T47D (cell line): ENCODE measurements around the gene TMEM135.
"Not testable (repeated sequence)": the region's sequence is repeated elsewhere in the genome, so short reads cannot be mapped to it uniquely, and the experiment has no call there.

ENCODE experiments used
- DNase-seq, 2 experiments: peaks; one replicate each; pipeline versions ENCODE4 v3.0.0 to v3.0.0-alpha.2; 2011 to 2012; ENCODE audit warnings: low read depth in 1 of 2, low spot score in 1 of 2
- JUND ChIP-seq: IDR thresholded peaks from 2 replicates; pipeline ENCODE4 v1.6.1; 2012; ENCODE audit warnings: low read depth
- in situ Hi-C: cut with HindIII; loops from 2 replicates; pipeline ENCODE4 v1.10.0; 2016; ENCODE audit warnings: low sequenced_read_pairs, low pct_unique_long_range_greater_than_20kb

TMEM135 gene

DNA sequence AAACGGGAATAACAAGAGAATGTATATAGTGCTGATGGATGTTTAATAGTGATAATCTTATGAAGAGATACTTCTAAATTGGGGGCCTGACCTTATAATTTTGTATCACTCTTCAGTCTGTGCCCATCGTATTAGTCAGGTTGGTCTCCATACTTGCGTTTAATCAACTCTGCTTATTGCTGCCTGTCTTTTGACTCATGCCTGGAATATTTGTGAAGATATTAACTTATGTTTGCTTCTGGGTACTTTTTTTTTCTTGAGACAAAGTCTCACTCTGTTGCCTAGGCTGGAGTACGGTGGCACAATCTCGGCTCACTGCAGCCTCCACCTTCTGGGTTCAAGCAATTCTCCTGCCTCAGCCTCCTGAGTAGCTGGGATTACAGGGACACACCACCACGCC lies 24.0 kb downstream of the TMEM135 start:
- TF ChIP-seq JUND, result no peak
- in situ Hi-C loops, result no loop called here
- no peak for DNase-seq

DNA sequence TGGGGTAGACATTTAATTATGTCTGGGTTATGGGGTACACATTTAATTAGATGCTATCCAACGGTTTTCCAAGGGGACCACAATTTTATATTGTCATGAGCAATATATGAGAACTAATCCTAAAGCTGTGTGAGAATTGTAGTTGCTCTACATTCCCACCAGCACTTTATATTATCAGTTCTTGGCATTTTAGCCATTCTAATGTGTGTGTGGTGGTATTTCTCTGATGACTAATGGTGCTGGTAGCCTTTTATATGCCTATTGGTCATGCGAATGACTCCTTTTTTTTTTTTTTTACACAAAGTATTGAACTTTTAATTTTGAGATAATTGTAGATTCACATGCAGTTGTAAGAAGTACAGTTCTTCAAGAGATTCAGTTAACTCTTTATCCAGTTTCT lies 26.2 kb downstream of the TMEM135 start:
- DNase-seq, result no peak
- in situ Hi-C loops, result no loop called here
- TF ChIP-seq JUND, result no peak

GRCh38 chr11:87072787-87073186 lies 35.1 kb downstream of the TMEM135 start:
- in situ Hi-C loops, result no loop called here
- TF ChIP-seq JUND, result no peak
- no peak for DNase-seq

DNA sequence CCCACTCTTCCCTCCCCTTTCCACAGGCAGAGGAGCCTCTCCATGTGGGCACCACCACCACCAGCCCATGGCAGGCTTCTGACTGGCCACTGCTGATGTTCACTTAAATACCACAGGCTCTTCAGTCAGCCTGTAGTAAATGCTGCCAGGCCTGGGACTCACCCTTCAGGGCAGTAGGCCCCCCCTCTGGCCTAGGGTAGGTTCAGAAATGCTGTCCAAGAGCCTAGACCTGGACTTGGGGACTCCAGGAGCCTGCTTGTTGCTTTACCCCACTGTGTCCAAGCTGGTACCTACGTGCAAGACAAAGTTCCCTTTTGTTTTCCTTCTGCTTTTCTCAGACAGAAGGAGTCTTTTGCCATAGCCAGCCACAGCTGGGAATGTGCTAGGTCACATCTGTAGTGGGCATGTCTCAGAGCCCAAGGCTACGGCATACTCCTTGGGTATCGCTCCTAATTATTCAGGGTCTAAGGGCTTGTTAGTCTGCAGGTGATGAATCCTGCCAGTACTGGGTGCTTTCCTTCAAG lies 38.6 kb downstream of the TMEM135 start:
- no peak for TF ChIP-seq JUND
- DNase-seq, result no peak
- in situ Hi-C loops, result no loop called here

- no peak for TF ChIP-seq JUND
- no peak for DNase-seq
- in situ Hi-C loops, result no loop called here
Observed at GRCh38 chr11:87076874-87077429, 39.2 kb downstream of the TMEM135 start.

DNA sequence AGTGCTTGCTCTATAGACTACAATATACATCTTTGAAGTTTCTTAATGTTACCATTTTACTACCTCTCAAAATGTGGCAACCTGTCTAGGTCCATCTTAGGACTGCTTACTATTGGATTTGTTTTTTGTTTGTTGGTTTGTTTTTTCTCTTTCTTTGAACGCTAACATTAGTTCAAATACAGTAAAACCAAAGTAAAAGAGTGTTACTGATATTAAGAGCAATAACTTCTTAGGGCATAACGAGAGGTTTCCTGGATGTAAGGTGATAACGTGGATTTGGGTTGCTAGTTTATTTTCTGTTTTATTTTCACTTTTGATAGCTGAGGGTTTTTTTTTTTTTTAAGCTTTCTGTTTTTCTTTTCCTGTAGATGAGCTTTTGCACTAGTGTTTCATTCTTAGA lies 43.6 kb downstream of the TMEM135 start:
- in situ Hi-C loops, result no loop called here
- no peak for DNase-seq
- no peak for TF ChIP-seq JUND

- in situ Hi-C loops, result no loop called here
- no peak for DNase-seq
- no peak for TF ChIP-seq JUND
Observed at GRCh38 chr11:87082590-87082989, 44.9 kb downstream of the TMEM135 start.

DNA sequence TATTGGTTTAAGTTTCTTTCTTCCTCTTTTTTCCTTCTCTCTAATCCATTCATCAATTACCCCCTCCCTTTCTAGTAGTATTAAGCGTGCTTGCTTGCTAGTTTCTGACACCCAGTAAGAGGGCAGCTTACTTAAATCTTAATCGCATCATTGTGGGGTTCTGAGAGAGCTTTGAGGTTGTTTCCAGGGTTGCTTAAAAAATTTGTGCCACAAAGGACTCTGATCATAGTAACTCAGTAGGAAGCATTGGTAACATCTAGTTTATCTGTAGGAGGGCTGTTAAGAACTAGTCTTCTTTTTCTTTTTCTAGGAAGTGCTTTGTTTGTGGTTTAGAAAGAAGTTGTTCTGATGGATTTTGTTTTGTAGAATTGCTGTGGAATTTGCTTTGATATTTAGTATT lies 45.3 kb downstream of the TMEM135 start:
- no peak for TF ChIP-seq JUND
- in situ Hi-C loops, result no loop called here
- no peak for DNase-seq

DNA sequence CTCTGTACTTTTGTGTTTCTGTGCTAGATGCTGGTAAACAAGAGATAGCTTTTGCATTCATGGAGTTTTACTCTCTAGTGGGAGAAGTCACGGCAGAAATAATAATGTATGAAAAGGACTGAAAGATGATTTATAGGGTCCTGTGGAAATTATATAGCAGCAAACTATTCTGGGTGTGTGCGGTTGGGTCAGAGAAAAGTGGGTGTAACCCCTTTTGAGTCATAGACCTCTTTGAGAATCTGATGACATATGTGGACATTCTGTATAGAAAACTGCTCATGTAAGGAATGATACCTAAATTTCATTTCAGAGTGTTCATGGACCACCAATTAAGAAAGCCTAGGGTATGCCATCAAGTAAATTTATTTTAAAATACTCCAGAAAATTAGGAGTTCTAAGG lies 54.4 kb downstream of the TMEM135 start:
- in situ Hi-C loops, result no loop called here
- DNase-seq, result no peak
- TF ChIP-seq JUND, result no peak

GRCh38 chr11:87092567-87092966 lies 54.8 kb downstream of the TMEM135 start:
- in situ Hi-C loops, result no loop called here
- DNase-seq, result no peak
- TF ChIP-seq JUND, result no peak

DNA sequence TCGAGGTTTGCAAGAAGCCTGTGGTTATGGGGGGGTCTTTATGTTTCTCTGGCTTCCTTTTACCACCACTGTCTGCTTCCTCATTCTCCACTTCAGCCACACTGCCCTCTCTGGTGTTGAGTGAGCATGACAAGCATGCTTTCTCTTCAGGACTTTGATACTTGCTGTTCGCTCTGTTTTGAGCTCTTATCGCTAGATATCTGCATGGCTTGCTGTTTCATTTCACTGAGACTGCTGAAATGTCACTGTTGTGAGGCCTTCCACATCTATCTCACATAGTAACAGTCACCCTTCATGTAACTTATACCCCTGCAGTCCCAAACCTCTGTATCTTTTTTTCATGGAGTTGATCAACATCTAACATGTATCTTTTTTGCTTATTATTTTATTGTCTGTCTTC lies 59.8 kb downstream of the TMEM135 start:
- TF ChIP-seq JUND, result no peak
- in situ Hi-C loops, result no loop called here
- DNase-seq, result peak; percentile 11 to 72

DNA sequence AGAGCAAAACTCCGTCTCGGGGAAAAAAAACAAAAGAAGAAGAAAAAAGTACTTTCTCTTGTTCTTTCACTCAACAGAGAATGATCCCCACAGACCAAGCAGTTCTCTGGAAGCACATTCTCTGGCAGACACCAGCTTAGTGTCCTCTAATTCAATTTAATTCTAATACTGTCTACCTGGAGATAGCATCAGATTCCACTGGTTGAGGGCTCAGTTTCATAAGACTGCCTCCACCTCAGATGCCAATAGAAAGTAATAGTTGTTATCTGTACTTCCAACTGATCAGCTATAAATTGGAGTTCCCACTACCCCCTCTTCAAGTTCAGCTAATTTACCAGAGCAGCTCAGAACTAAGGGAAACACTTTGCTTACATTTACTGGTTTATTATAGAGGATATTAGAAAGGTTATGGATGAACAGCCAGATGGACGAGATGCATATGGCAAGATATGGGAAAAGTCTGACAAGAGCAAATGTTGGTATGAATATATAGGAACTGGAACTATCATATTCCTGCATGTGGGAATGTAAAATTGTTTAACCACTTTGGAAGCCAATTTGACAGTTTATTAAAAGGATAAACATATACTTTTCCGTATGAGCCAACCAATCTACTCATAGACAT lies 64.3 kb downstream of the TMEM135 start:
- in situ Hi-C loops, result no loop called here
- DNase-seq, result no peak
- no peak for TF ChIP-seq JUND

DNA sequence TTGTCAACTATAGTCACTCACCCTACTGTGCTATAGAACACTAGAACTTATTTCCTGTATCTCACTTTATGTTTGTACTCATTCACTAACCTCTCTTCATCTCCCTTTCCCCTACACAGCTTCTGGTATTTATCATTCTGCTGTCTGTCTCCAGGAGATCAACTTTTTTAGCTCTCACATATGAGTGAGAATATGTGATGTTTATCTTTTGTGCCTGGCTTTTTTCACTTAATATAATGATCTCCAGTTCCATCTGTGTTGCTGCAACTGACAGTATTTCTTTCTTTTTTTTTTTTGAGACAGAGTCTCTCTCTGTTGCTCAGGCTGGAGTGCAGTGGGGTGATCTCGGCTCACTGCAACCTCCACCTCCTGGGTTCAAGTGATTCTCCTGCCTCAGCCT lies 68.1 kb downstream of the TMEM135 start:
- in situ Hi-C loops, result not testable (repeated sequence)

GRCh38 chr11:87107379-87107778 lies 69.6 kb downstream of the TMEM135 start:
- DNase-seq, in situ Hi-C loops: not testable (repeated sequence)

More for the DNA sequence above, 68.1 kb downstream of the TMEM135 start:
- not testable (repeated sequence) for DNase-seq
